ENCODE measurements around the gene USP7. TPM values are rescaled to one million over a fixed set of nuclear protein-coding genes. Genes with fewer than 3 reads are reported as not detected.

The USP7 gene
- polyA plus RNA-seq, 1 of the 3 experiments (the other 2 are of a cell fraction) = 8.6 TPM

DNA sequence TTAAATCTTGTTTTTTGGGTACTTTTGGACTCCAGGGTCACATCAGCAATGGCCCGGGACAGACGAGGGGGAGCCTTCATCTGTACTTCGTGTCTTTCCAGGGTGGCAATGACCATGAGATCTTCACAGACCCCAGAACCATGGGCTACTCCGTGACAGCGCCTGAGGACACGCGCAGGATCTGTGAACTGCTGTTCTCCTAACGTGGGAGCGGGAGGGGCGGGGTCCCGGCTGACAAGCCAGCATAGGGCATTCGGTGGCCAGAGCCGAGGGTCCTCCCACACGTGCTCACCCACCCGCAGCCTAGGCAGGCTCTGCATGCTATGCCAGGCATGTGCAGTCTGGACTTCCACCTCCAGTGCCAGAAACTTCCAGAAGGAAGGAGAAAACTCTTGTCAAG lies 116.1 kb downstream of the USP7 start:
- H3K36me3 ChIP-seq (replicated peaks in 1 of 2; ENCODE audit: control insufficient read depth in 1 of 2, insufficient read depth in 2 of 2, low read length in 1 of 2) = peaks cover 12 to 27% of the 10 kb centered on the region in 2 experiments
- DNase-seq = peak; percentile 19
- no peaks in the 10 kb centered on the region for H3K9me2 ChIP-seq
- H2AFZ ChIP-seq (ENCODE audit: low read depth) = no peak overlapping the region
- no peak overlapping the region for H3K4me3 ChIP-seq (ENCODE audit: low read depth in 2 of 2, low read length in 1 of 2)
- peaks cover 54% of the 10 kb centered on the region for H3F3A ChIP-seq (replicated peaks; ENCODE audit: insufficient read depth)
- H3K27ac ChIP-seq (ENCODE audit: low read depth in 2 of 2, low read length in 1 of 2) = peak overlapping the region; percentile 2 to 23; a peak in 2 of 4 replicates
- H3K9ac ChIP-seq = no peak overlapping the region
- ChIA-PET CTCF (no interaction called here), POLR2A (no interaction called here)
- H3K79me2 ChIP-seq (ENCODE audit: insufficient read depth) = peaks cover 35% of the 10 kb centered on the region; the same call in 1 of the 2 replicates
- WGBS (ENCODE audit: low lambda C conversion rate) = 83% methylated on average over 5 of the region's 15 CpGs
- H3K4me1 ChIP-seq (ENCODE audit: control insufficient read depth in 1 of 2, insufficient read depth in 2 of 2, low read depth in 1 of 2, low read length in 1 of 2) = peaks cover 13 to 21% of the 10 kb centered on the region in 2 experiments; a peak in 3 of 4 replicates
- H3K9me3 ChIP-seq = no peaks in the 10 kb centered on the region
- H4K20me1 ChIP-seq (ENCODE audit: insufficient read depth) = peaks cover 40% of the 10 kb centered on the region
- H3K27me3 ChIP-seq (ENCODE audit: insufficient read depth) = no peaks in the 10 kb centered on the region
- TF ChIP-seq RCOR1 (IDR thresholded peaks at IDR 0.05; ENCODE audit: low read length) = no peak
- TF ChIP-seq ELF1 (IDR thresholded peaks at IDR 0.05) = no peak
- no peak for TF ChIP-seq CHD2 (IDR thresholded peaks at IDR 0.05; ENCODE audit: low read length, partially characterized antibody)
- no peak for TF ChIP-seq TEAD4 (IDR thresholded peaks at IDR 0.05; ENCODE audit: borderline replicate concordance, insufficient read depth)
- TF ChIP-seq SIN3A (IDR thresholded peaks at IDR 0.05; ENCODE audit: borderline replicate concordance, low read depth, low read length) = no peak
- TF ChIP-seq, protein P1, sequence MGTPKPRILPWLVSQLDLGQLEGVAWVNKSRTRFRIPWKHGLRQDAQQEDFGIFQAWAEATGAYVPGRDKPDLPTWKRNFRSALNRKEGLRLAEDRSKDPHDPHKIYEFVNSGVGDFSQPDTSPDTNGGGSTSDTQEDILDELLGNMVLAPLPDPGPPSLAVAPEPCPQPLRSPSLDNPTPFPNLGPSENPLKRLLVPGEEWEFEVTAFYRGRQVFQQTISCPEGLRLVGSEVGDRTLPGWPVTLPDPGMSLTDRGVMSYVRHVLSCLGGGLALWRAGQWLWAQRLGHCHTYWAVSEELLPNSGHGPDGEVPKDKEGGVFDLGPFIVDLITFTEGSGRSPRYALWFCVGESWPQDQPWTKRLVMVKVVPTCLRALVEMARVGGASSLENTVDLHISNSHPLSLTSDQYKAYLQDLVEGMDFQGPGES (IDR thresholded peaks at IDR 0.05; ENCODE audit: low read depth, low read length) = no peak
- no peak for TF ChIP-seq POLR2AphosphoS5 (IDR thresholded peaks at IDR 0.05; ENCODE audit: low read depth, low read length)
- TF ChIP-seq, protein P2, sequence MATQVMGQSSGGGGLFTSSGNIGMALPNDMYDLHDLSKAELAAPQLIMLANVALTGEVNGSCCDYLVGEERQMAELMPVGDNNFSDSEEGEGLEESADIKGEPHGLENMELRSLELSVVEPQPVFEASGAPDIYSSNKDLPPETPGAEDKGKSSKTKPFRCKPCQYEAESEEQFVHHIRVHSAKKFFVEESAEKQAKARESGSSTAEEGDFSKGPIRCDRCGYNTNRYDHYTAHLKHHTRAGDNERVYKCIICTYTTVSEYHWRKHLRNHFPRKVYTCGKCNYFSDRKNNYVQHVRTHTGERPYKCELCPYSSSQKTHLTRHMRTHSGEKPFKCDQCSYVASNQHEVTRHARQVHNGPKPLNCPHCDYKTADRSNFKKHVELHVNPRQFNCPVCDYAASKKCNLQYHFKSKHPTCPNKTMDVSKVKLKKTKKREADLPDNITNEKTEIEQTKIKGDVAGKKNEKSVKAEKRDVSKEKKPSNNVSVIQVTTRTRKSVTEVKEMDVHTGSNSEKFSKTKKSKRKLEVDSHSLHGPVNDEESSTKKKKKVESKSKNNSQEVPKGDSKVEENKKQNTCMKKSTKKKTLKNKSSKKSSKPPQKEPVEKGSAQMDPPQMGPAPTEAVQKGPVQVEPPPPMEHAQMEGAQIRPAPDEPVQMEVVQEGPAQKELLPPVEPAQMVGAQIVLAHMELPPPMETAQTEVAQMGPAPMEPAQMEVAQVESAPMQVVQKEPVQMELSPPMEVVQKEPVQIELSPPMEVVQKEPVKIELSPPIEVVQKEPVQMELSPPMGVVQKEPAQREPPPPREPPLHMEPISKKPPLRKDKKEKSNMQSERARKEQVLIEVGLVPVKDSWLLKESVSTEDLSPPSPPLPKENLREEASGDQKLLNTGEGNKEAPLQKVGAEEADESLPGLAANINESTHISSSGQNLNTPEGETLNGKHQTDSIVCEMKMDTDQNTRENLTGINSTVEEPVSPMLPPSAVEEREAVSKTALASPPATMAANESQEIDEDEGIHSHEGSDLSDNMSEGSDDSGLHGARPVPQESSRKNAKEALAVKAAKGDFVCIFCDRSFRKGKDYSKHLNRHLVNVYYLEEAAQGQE (IDR thresholded peaks at IDR 0.05; ENCODE audit: low read depth, low read length) = no peak
- TF ChIP-seq RAD21 (IDR thresholded peaks at IDR 0.05; ENCODE audit: low read length) = no peak
- TF ChIP-seq, protein P3, sequence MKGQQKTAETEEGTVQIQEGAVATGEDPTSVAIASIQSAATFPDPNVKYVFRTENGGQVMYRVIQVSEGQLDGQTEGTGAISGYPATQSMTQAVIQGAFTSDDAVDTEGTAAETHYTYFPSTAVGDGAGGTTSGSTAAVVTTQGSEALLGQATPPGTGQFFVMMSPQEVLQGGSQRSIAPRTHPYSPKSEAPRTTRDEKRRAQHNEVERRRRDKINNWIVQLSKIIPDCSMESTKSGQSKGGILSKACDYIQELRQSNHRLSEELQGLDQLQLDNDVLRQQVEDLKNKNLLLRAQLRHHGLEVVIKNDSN (IDR thresholded peaks at IDR 0.05; ENCODE audit: borderline replicate concordance, low read depth) = no peak
- no peak overlapping the region for H3K4me2 ChIP-seq

DNA sequence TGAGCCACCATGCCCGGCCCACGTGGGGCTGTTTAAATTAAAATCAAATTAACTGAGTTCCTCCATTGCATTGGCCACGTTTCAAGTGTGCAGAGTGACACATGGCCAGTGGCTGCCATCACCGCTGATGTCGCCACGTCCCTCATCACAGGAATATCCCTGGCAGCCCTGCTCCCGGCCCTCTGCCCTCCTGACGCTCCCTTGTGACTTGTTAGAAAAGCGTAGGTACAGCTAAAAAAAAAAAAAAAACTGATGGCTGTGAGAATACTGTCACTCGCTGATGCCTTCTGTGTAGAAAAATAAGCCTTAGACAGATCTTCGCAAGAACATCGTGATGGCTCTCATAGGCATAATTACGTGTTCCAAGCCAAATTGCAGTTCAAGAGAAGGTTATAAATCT lies 116.6 kb downstream of the USP7 start:
- Histone ChIP-seq H3K4me1 (ENCODE audit: control insufficient read depth in 1 of 2, insufficient read depth in 2 of 2, low read depth in 1 of 2, low read length in 1 of 2) (peaks cover 13 to 21% of the 10 kb centered on the region in 2 experiments; a peak in 3 of 4 replicates), H3K79me2 (ENCODE audit: insufficient read depth) (peaks cover 34% of the 10 kb centered on the region; the same call in 1 of the 2 replicates), H3K9me3 (no peaks in the 10 kb centered on the region), H2AFZ (ENCODE audit: low read depth) (no peak overlapping the region), H4K20me1 (ENCODE audit: insufficient read depth) (peaks cover 40% of the 10 kb centered on the region), H3K9ac (no peak overlapping the region), H3K27ac (ENCODE audit: low read depth in 2 of 2, low read length in 1 of 2) (peak overlapping the region; percentile 2 to 23; a peak in 2 of 4 replicates), H3K36me3 (replicated peaks in 1 of 2; ENCODE audit: control insufficient read depth in 1 of 2, insufficient read depth in 2 of 2, low read length in 1 of 2) (peaks cover 12 to 25% of the 10 kb centered on the region in 2 experiments), H3K4me3 (ENCODE audit: low read depth in 2 of 2, low read length in 1 of 2) (no peak overlapping the region), H3K27me3 (ENCODE audit: insufficient read depth) (no peaks in the 10 kb centered on the region), H3K9me2 (no peaks in the 10 kb centered on the region), H3K4me2 (no peak overlapping the region), H3F3A (replicated peaks; ENCODE audit: insufficient read depth) (peaks cover 52% of the 10 kb centered on the region)
- CTCF ChIA-PET = no interaction called here
- POLR2A ChIA-PET = interaction anchor here (0.6 kb wide), 1 partner anchor 17 kb away, joined by 4 read pairs; no protein-coding TSS in a partner anchor
- peak; percentile 56 for DNase-seq
- 79% methylated on average over 13 of the region's 13 CpGs for whole genome bisulfite sequencing (ENCODE audit: low lambda C conversion rate)
- TF ChIP-seq GABPA (IDR thresholded peaks at IDR 0.05; ENCODE audit: low read depth) (no peak), FOXM1 (IDR thresholded peaks at IDR 0.05; ENCODE audit: low read depth) (no peak), MXI1 (IDR thresholded peaks at IDR 0.05; ENCODE audit: low read depth, low read length) (peak; percentile 65; the same call in 1 of the 2 replicates)
- TF ChIP-seq, protein P4, sequence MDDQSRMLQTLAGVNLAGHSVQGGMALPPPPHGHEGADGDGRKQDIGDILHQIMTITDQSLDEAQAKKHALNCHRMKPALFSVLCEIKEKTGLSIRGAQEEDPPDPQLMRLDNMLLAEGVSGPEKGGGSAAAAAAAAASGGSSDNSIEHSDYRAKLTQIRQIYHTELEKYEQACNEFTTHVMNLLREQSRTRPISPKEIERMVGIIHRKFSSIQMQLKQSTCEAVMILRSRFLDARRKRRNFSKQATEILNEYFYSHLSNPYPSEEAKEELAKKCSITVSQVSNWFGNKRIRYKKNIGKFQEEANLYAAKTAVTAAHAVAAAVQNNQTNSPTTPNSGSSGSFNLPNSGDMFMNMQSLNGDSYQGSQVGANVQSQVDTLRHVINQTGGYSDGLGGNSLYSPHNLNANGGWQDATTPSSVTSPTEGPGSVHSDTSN (IDR thresholded peaks at IDR 0.05) = no peak
